Body of pancreas (tissue), 4 donors: ENCODE results near the gene IFNA13.

Experiments
- CTCF ChIP-seq, 7 experiments: fragments of 450-650 bp in 4 of 7; fragments of 200-600 bp in 3 of 7; sonication (generic) in 3 of 7; IDR thresholded peaks; one replicate each; pipeline ENCODE4 v1.5.1; 2016 to 2019; ENCODE audit warnings: antibody characterized with exemption in 7 of 7
- POLR2A ChIP-seq, 3 donors: fragments of 450-650 bp; IDR thresholded peaks; one replicate each; pipeline ENCODE4 v1.6.1; 2016; ENCODE audit warnings: antibody characterized with exemption in 3 of 3, mild to moderate bottlenecking in 2 of 3

GRCh38 chr9:21413151-21413550 is 45.3 kb upstream of the IFNA13 start:
- TF ChIP-seq POLR2A (IDR thresholded peaks at IDR 0.05) (no peak), CTCF (IDR thresholded peaks at IDR 0.05) (no peak)
